ENCODE results near the gene EEF2KMT. TPM values are rescaled to one million over a fixed set of nuclear protein-coding genes. Genes with fewer than 3 reads are reported as not detected.
A peak's percentile ranks its signal among the peaks of the same experiment; 100 is the strongest.

Gene EEF2KMT
- total and polyA plus RNA-seq, 2 of the 13 experiments (the other 11 are each of a cell fraction or from before 2014, with no cell fraction given): 10.7 to 26.9 TPM

DNA sequence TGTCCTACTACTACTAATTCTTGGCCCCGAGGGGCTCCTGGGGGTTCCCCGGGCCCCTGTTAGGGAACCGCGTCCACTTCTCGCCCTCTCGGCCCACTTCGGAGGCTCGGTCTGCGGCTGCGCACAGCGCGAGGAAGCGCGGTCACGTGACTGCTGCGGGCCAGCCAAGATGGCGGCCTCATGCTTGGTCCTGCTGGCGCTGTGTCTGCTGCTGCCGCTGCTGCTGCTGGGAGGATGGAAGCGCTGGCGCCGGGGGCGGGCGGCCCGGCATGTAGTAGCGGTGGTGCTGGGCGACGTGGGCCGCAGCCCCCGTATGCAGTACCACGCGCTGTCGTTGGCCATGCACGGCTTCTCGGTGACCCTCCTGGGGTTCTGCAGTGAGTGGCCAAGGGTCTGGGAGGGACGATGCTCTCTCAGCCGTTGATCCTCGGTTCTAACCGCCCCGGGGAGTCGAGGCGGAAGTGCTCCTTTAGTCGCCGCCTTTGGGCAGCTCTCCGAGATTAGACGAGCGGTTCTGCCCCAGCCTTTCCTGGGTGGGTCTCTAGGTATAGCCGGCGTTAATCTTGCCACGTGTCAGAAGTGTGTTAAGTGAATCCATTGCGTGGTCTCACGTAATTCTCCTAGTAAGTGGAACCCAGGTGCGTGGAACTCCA is 25.8 kb downstream of the EEF2KMT start, which contains the start of gene ALG1 (continued):
- TF ChIP-seq, protein P1, sequence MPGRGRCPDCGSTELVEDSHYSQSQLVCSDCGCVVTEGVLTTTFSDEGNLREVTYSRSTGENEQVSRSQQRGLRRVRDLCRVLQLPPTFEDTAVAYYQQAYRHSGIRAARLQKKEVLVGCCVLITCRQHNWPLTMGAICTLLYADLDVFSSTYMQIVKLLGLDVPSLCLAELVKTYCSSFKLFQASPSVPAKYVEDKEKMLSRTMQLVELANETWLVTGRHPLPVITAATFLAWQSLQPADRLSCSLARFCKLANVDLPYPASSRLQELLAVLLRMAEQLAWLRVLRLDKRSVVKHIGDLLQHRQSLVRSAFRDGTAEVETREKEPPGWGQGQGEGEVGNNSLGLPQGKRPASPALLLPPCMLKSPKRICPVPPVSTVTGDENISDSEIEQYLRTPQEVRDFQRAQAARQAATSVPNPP (CRISPR knock-in tag; IDR thresholded peaks at IDR 0.05): peak; percentile 83; the same call in 1 of the 2 replicates
- TF ChIP-seq, protein P2, sequence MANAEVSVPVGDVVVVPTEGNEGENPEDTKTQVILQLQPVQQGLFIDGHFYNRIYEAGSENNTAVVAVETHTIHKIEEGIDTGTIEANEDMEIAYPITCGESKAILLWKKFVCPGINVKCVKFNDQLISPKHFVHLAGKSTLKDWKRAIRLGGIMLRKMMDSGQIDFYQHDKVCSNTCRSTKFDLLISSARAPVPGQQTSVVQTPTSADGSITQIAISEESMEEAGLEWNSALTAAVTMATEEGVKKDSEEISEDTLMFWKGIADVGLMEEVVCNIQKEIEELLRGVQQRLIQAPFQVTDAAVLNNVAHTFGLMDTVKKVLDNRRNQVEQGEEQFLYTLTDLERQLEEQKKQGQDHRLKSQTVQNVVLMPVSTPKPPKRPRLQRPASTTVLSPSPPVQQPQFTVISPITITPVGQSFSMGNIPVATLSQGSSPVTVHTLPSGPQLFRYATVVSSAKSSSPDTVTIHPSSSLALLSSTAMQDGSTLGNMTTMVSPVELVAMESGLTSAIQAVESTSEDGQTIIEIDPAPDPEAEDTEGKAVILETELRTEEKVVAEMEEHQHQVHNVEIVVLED (CRISPR knock-in tag; IDR thresholded peaks at IDR 0.05; ENCODE audit: borderline replicate concordance): peak; percentile 83
- TF ChIP-seq, protein P3, sequence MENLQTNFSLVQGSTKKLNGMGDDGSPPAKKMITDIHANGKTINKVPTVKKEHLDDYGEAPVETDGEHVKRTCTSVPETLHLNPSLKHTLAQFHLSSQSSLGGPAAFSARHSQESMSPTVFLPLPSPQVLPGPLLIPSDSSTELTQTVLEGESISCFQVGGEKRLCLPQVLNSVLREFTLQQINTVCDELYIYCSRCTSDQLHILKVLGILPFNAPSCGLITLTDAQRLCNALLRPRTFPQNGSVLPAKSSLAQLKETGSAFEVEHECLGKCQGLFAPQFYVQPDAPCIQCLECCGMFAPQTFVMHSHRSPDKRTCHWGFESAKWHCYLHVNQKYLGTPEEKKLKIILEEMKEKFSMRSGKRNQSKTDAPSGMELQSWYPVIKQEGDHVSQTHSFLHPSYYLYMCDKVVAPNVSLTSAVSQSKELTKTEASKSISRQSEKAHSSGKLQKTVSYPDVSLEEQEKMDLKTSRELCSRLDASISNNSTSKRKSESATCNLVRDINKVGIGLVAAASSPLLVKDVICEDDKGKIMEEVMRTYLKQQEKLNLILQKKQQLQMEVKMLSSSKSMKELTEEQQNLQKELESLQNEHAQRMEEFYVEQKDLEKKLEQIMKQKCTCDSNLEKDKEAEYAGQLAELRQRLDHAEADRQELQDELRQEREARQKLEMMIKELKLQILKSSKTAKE (CRISPR knock-in tag; IDR thresholded peaks at IDR 0.05; ENCODE audit: borderline replicate concordance): no peak
- TF ChIP-seq TEAD2 (CRISPR knock-in tag; IDR thresholded peaks at IDR 0.05) (0 out of 2 replicates have a peak, but pooled peaks have one; percentile 17), RARG (CRISPR knock-in tag; IDR thresholded peaks at IDR 0.05; ENCODE audit: low read depth) (peak; percentile 36; the same call in 1 of the 2 replicates), DPF2 (CRISPR knock-in tag; IDR thresholded peaks at IDR 0.05; ENCODE audit: borderline replicate concordance, low read depth) (no peak), MED8 (CRISPR knock-in tag; IDR thresholded peaks at IDR 0.05; ENCODE audit: insufficient replicate concordance) (peak; percentile 97), SYNCRIP (IDR thresholded peaks at IDR 0.05; ENCODE audit: insufficient read depth, low read depth, low read length) (no peak), THYN1 (CRISPR knock-in tag; IDR thresholded peaks at IDR 0.05; ENCODE audit: borderline replicate concordance, low read depth) (no peak), KLF15 (CRISPR knock-in tag; IDR thresholded peaks at IDR 0.05; ENCODE audit: borderline replicate concordance) (peak; percentile 90), CHD4 (IDR thresholded peaks at IDR 0.05; ENCODE audit: borderline replicate concordance, low read length) (no peak), NFIC (IDR thresholded peaks at IDR 0.05; ENCODE audit: low read length) (no peak), SMYD3 (CRISPR knock-in tag; IDR thresholded peaks at IDR 0.05) (0 out of 2 replicates have a peak, but pooled peaks have one; percentile 18), MIER2 (CRISPR knock-in tag; IDR thresholded peaks at IDR 0.05) (peak; percentile 85; the same call in 1 of the 2 replicates), NR2F2 (IDR thresholded peaks at IDR 0.05; ENCODE audit: borderline replicate concordance, low read depth) (no peak), KAT7 (CRISPR knock-in tag; IDR thresholded peaks at IDR 0.05; ENCODE audit: borderline replicate concordance) (peak; percentile 98), FOXC1 (CRISPR knock-in tag; IDR thresholded peaks at IDR 0.05; ENCODE audit: borderline replicate concordance) (peak; percentile 86), ZEB1 (IDR thresholded peaks at IDR 0.05; ENCODE audit: insufficient replicate concordance, low read depth) (no peak), SOX5 (CRISPR knock-in tag; IDR thresholded peaks at IDR 0.05; ENCODE audit: borderline replicate concordance) (peak; percentile 73), ZNF12 (CRISPR knock-in tag; IDR thresholded peaks at IDR 0.05) (peak; percentile 61), SRF (IDR thresholded peaks at IDR 0.05; ENCODE audit: low read depth, low read length) (no peak), ZNF382 (CRISPR knock-in tag; IDR thresholded peaks at IDR 0.05; ENCODE audit: borderline replicate concordance) (no peak), MBD4 (IDR thresholded peaks at IDR 0.05; ENCODE audit: borderline replicate concordance, low read length) (no peak)
- TF ChIP-seq, protein P4, sequence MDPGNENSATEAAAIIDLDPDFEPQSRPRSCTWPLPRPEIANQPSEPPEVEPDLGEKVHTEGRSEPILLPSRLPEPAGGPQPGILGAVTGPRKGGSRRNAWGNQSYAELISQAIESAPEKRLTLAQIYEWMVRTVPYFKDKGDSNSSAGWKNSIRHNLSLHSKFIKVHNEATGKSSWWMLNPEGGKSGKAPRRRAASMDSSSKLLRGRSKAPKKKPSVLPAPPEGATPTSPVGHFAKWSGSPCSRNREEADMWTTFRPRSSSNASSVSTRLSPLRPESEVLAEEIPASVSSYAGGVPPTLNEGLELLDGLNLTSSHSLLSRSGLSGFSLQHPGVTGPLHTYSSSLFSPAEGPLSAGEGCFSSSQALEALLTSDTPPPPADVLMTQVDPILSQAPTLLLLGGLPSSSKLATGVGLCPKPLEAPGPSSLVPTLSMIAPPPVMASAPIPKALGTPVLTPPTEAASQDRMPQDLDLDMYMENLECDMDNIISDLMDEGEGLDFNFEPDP (CRISPR knock-in tag; conservative IDR thresholded peaks at IDR 0.05): no peak
